Fibroblast of pulmonary artery (primary cell): ENCODE measurements around the gene ZRSR2.

Experiments used
- DNase-seq: peaks from one replicate; pipeline ENCODE4 v3.0.0-alpha.2; 2010; ENCODE audit warnings: low read depth
- H3K4me3 ChIP-seq: replicated peaks from 2 replicates; pipeline ENCODE4 v1.5.1; 2011; ENCODE audit warnings: low read depth, mild to moderate bottlenecking, control low read depth, low read length, moderate library complexity
- TF ChIP-seq, protein P1 (sequence below): IDR thresholded peaks from 2 replicates; pipeline ENCODE4 v1.5.1; 2011; ENCODE audit warnings: mild to moderate bottlenecking, control low read depth, low read length, inconsistent platforms; ENCODE audit errors: missing control alignments

The ZRSR2 gene

DNA sequence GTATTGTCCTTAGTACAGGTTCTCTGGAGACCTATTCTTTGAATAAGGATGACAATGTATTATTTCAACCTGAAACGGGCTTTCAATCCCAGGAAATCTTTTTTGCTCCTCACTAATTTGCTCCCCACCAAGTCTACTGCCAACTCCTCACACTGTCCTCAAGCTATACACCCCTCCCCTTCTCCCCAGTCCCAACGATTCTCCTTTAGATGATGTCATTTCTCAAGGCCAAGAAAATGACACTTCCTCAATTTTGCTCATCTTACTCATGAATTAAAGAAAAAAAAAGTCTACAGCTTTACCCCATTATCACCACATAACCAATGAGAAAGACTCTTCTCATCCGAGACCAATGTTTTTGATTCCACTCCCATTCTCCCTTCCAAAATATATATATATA, 43.8 kb downstream of the ZRSR2 start:
- no peak for DNase-seq
- TF ChIP-seq, protein P1, sequence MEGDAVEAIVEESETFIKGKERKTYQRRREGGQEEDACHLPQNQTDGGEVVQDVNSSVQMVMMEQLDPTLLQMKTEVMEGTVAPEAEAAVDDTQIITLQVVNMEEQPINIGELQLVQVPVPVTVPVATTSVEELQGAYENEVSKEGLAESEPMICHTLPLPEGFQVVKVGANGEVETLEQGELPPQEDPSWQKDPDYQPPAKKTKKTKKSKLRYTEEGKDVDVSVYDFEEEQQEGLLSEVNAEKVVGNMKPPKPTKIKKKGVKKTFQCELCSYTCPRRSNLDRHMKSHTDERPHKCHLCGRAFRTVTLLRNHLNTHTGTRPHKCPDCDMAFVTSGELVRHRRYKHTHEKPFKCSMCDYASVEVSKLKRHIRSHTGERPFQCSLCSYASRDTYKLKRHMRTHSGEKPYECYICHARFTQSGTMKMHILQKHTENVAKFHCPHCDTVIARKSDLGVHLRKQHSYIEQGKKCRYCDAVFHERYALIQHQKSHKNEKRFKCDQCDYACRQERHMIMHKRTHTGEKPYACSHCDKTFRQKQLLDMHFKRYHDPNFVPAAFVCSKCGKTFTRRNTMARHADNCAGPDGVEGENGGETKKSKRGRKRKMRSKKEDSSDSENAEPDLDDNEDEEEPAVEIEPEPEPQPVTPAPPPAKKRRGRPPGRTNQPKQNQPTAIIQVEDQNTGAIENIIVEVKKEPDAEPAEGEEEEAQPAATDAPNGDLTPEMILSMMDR, result no peak

DNA sequence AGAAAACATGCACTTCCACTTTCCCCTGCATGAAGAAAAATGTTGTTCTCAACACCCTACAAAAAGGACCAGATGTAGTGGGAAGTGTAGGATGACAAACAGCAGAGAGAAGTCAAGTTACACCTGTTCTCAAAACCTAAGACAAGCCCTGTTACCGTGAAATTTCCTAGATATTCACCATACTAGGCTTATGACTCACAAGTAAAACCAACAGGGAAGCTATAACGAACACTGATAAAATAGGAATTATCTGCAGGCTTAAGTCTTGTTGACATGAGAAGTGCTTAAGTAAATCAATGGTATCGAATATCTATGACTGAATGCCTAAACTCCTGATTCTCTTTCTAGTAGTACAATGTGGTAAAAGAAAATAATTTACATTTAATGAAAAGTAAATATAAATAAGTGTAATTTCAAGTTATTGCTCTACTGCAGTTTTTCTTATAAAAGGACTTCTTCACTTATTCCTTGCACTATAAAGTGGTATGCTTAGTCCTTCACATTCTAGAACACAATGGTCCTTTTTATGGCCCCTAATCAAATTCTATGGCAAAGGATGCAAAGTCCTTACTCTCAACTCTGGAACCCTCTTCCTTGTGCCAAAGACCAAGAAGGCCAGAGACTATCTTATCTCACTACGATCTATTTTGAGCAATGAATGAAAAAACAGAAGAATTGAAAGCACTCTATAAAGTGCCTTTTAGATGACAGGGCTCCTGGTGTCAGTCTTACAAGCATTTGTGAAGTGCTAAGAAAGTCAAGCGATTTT, 44.7 kb downstream of the ZRSR2 start:
- no peak overlapping the region for H3K4me3 ChIP-seq
- TF ChIP-seq, protein P1, result no peak
- no peak for DNase-seq

More for the DNA sequence above, 43.8 kb downstream of the ZRSR2 start:
- no peak overlapping the region for H3K4me3 ChIP-seq

DNA sequence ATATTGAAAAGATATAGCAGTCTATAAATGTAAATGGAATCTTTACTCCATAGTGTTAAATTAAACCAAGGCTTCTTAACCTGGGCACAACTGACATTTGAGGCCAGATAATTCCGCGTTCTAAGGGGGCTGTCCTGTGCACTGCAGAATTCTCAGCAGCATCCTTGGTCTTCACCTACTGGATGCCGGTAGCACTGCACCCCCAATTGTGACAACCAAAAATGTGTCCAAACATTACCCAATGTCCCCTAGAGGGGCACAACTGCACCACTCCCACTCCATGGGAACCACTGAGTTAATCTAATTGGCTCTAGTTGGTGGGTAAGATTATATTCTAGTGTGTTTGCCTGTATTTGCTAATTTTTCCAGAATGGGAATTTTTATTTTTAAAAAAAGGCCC, 47.7 kb downstream of the ZRSR2 start:
- TF ChIP-seq, protein P1, result peak; percentile 14
- DNase-seq, result no peak

DNA sequence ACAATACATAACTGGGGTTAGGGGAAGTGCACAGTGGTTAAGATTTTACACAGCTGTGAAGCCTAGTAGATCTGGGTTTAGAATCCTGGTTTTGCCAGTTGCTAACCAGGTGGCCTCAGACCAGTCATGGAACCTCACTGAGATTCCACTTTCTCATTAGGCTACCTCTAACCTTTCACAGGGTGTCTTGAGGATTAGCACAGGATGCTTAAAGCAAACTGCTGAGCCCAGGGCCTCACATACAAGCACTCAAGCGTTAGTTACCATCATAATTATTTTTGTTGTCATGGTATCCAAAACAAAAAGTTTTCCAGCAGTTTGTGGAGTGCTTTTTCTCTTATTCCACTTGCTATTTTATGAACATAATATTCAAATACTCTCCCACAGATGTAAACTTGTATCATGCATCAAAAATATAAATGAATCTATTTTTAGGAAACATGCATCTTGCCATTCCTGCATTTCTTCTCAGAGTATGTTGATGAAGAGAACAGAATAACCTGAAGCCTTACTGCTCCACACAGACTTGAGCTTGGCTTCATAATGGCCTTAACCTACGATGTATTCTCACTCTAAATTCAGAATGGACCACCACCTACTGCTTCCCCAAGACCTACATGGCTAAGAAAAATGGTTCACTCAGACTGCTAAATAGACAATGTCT, 51.7 kb downstream of the ZRSR2 start:
- H3K4me3 ChIP-seq, result no peak overlapping the region
- TF ChIP-seq, protein P1, result no peak
- no peak for DNase-seq

More for the DNA sequence above, 47.7 kb downstream of the ZRSR2 start:
- no peak overlapping the region for H3K4me3 ChIP-seq

DNA sequence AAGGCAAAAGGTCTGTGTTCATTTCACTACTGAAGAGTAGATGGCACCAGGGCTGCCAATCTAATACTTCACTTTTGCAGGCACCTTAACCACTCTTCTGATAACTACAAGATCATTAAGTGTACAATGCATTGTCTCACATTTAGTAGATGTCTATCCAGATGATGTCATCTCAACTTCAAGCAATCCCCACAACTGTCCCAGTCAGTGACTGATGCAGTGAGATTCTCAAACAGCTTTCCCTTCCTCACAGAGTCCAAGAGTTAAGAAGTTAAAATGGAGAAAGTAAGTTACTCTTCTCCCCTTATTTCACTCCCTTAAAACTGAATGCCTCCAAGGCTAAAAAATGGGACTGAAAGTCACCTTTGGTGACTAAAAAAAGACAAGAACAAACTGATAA, 53.7 kb downstream of the ZRSR2 start:
- DNase-seq, result no peak
- H3K4me3 ChIP-seq, result no peak overlapping the region
- TF ChIP-seq, protein P1, result no peak

DNA sequence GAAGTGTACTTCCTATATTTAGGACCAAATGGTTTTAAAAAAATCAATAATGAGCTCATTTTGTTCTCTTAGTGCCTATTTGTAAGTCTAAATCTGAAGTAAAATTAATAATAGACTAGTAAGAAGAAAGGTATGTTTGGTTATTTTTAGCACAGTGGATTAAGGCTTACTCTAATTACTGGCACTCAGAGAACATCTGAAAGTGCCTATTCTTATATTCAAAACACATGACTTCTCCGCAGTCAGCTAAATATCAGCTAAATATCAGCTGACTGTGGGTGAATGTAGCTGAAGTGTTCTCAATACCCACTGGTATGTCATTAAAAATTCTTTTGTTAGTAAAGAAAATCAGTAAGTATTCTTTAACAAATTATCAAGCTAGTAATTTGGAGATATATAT, 58.3 kb downstream of the ZRSR2 start:
- H3K4me3 ChIP-seq, result no peak overlapping the region
- TF ChIP-seq, protein P1, result no peak
- no peak for DNase-seq
